SK-N-SH treated with all-trans-retinoic acid at 6 μM for 48 hours (cell line): ENCODE measurements around the gene PRSS37.

Experiments
- ATAC-seq: fragments of 200-7000 bp; cut with Tn5 transposase; 3 replicates; pipeline ENCODE4 v1.9.1; 2020; ENCODE audit warnings: mild to moderate bottlenecking, moderate library complexity
- ARNTL ChIP-seq: fragments of 450-650 bp; formaldehyde crosslinking; IDR thresholded peaks from 2 replicates; pipeline ENCODE4 v1.5.0; 2020; ENCODE audit warnings: low read depth, mild to moderate bottlenecking, moderate library complexity, borderline replicate concordance
- BACH2 ChIP-seq: fragments of 250-450 bp; sonication (Bioruptor Pico); IDR thresholded peaks from 2 replicates; pipeline ENCODE4 v1.9.0; 2021; ENCODE audit warnings: mild to moderate bottlenecking, borderline replicate concordance
- CREB5 ChIP-seq: fragments of 250-450 bp; sonication (Bioruptor Pico); IDR thresholded peaks from 2 replicates; pipeline ENCODE4 v1.5.1; 2020; ENCODE audit warnings: low read depth, mild to moderate bottlenecking, moderate library complexity
- ESRRG ChIP-seq: fragments of 250-450 bp; sonication (Bioruptor Pico); IDR thresholded peaks from 2 replicates; pipeline ENCODE4 v1.6.1; 2021; ENCODE audit warnings: mild to moderate bottlenecking
- GLIS3 ChIP-seq: fragments of 250-450 bp; sonication (Bioruptor Pico); IDR thresholded peaks from 2 replicates; pipeline ENCODE4 v1.5.0; 2020; ENCODE audit warnings: mild to moderate bottlenecking, moderate library complexity
- ISL1 ChIP-seq: fragments of 250-450 bp; sonication (Bioruptor Pico); IDR thresholded peaks from 2 replicates; pipeline ENCODE4 v2.1.2; 2022; ENCODE audit warnings: mild to moderate bottlenecking, moderate library complexity
- OSR1 ChIP-seq: fragments of 250-450 bp; sonication (Bioruptor Pico); IDR thresholded peaks from 2 replicates; pipeline ENCODE4 v1.8.0; 2022; ENCODE audit warnings: moderate library complexity, mild to moderate bottlenecking, inconsistent platforms
- PATZ1 ChIP-seq: fragments of 250-450 bp; sonication (Bioruptor Pico); IDR thresholded peaks from 2 replicates; pipeline ENCODE4 v1.8.0; 2020; ENCODE audit warnings: mild to moderate bottlenecking, moderate library complexity, borderline replicate concordance
- POU6F1 ChIP-seq: fragments of 250-450 bp; sonication (Bioruptor Pico); IDR thresholded peaks from 2 replicates; pipeline ENCODE4 v1.8.0; 2021; ENCODE audit warnings: low read depth, mild to moderate bottlenecking, moderate library complexity, borderline replicate concordance
- PPARA ChIP-seq: fragments of 250-450 bp; sonication (Bioruptor Pico); IDR thresholded peaks from 2 replicates; pipeline ENCODE4 v1.5.0; 2020; ENCODE audit warnings: mild to moderate bottlenecking, borderline replicate concordance
- RARB ChIP-seq: fragments of 250-450 bp; sonication (Bioruptor Pico); IDR thresholded peaks from 2 replicates; pipeline ENCODE4 v1.8.0; 2021; ENCODE audit warnings: mild to moderate bottlenecking, moderate library complexity
- SNAI2 ChIP-seq: fragments of 250-450 bp; sonication (Bioruptor Pico); IDR thresholded peaks from 2 replicates; pipeline ENCODE4 v1.5.0; 2020; ENCODE audit warnings: mild to moderate bottlenecking, moderate library complexity
- TCF4 ChIP-seq: fragments of 250-450 bp; sonication (Bioruptor Pico); IDR thresholded peaks from 2 replicates; pipeline ENCODE4 v1.8.0; 2021; ENCODE audit warnings: mild to moderate bottlenecking, moderate library complexity, borderline replicate concordance
- TOX ChIP-seq: fragments of 250-450 bp; sonication (Bioruptor Pico); IDR thresholded peaks from 2 replicates; pipeline ENCODE4 v1.8.0; 2021; ENCODE audit warnings: mild to moderate bottlenecking, moderate library complexity, borderline replicate concordance
- TSHZ2 ChIP-seq: fragments of 250-450 bp; sonication (Bioruptor Pico); IDR thresholded peaks from 2 replicates; pipeline ENCODE4 v1.5.0; 2020; ENCODE audit warnings: mild to moderate bottlenecking, moderate library complexity
- ZC3H10 ChIP-seq: fragments of 250-450 bp; sonication (Bioruptor Pico); IDR thresholded peaks from 2 replicates; pipeline ENCODE4 v1.5.1; 2021; ENCODE audit warnings: mild to moderate bottlenecking, moderate library complexity
- ZFP3 ChIP-seq: fragments of 250-450 bp; sonication (Bioruptor Pico); IDR thresholded peaks from 2 replicates; pipeline ENCODE4 v1.5.0; 2020; ENCODE audit warnings: mild to moderate bottlenecking, moderate library complexity
- ZFP30 ChIP-seq: fragments of 450-650 bp; formaldehyde crosslinking; IDR thresholded peaks from 2 replicates; pipeline ENCODE4 v1.5.0; 2022; ENCODE audit warnings: mild to moderate bottlenecking, moderate library complexity
- ZNF565 ChIP-seq: fragments of 450-650 bp; formaldehyde crosslinking; conservative IDR thresholded peaks from 2 replicates; pipeline ENCODE4 v1.5.0; 2020; ENCODE audit warnings: low read depth, mild to moderate bottlenecking, moderate library complexity
- ZNF8 ChIP-seq: fragments of 450-650 bp; formaldehyde crosslinking; IDR thresholded peaks from 2 replicates; pipeline ENCODE4 v1.5.0; 2020; ENCODE audit warnings: mild to moderate bottlenecking, moderate library complexity

PRSS37 gene

GRCh38 chr7:141847996-141848395 is 6.7 kb upstream of the PRSS37 start (continued):
- no peak for TF ChIP-seq PATZ1 (CRISPR knock-in tag)
- TF ChIP-seq ZC3H10 (CRISPR knock-in tag) = no peak
- TF ChIP-seq SNAI2 = no peak
- TF ChIP-seq OSR1 (CRISPR knock-in tag) = no peak
- no peak for TF ChIP-seq RARB
- no peak for TF ChIP-seq TOX (CRISPR knock-in tag)
- TF ChIP-seq ZNF565 (CRISPR knock-in tag) = no peak
- TF ChIP-seq ARNTL (CRISPR knock-in tag) = no peak
- no peak for TF ChIP-seq ESRRG (CRISPR knock-in tag)
- no peak for TF ChIP-seq ISL1
- TF ChIP-seq TCF4 (CRISPR knock-in tag) = no peak
- TF ChIP-seq CREB5 (CRISPR knock-in tag) = no peak
- TF ChIP-seq BACH2 (CRISPR knock-in tag) = no peak

GRCh38 chr7:141844256-141844655 is 3.0 kb upstream of the PRSS37 start:
- TF ChIP-seq TOX (CRISPR knock-in tag) (no peak), ZC3H10 (CRISPR knock-in tag) (no peak), SNAI2 (no peak), CREB5 (CRISPR knock-in tag) (no peak), RARB (no peak), ZNF8 (CRISPR knock-in tag) (no peak), PPARA (CRISPR knock-in tag) (no peak), ARNTL (CRISPR knock-in tag) (no peak), GLIS3 (CRISPR knock-in tag) (no peak), ESRRG (CRISPR knock-in tag) (no peak), POU6F1 (CRISPR knock-in tag) (no peak), ZFP30 (CRISPR knock-in tag) (no peak), ZFP3 (CRISPR knock-in tag) (no peak), BACH2 (CRISPR knock-in tag) (no peak), TCF4 (CRISPR knock-in tag) (no peak)
- TF ChIP-seq, all 23 proteins: peak for 0
- ATAC-seq = no peak

GRCh38 chr7:141842904-141843303 is 1.6 kb upstream of the PRSS37 start:
- no peak for ATAC-seq
- TF ChIP-seq CREB5 (CRISPR knock-in tag) (no peak), ARNTL (CRISPR knock-in tag) (no peak), RARB (no peak), ESRRG (CRISPR knock-in tag) (no peak), TSHZ2 (CRISPR knock-in tag) (no peak), ZNF8 (CRISPR knock-in tag) (no peak), ZC3H10 (CRISPR knock-in tag) (no peak), POU6F1 (CRISPR knock-in tag) (no peak), TCF4 (CRISPR knock-in tag) (no peak), TOX (CRISPR knock-in tag) (no peak), ISL1 (no peak), ZFP30 (CRISPR knock-in tag) (no peak), PATZ1 (CRISPR knock-in tag) (no peak)
